Activated CD4-positive, alpha-beta T cell treated with anti-CD3 and anti-CD28 coated beads, Interleukin-10, Interleukin-2, amounts not matched to agents 100 ng/mL and 50 ng/mL, durations not matched to agents 16 hours and 8 hours (primary cell): ENCODE data around the gene TBCK.
"Not testable (repeated sequence)": the region's sequence is repeated elsewhere in the genome, so short reads cannot be mapped to it uniquely, and the experiment has no call there.

Source experiments
- DNase-seq: peaks from one replicate; pipeline ENCODE4 v3.0.0-alpha.2; 2020

The TBCK gene

GRCh38 chr4:106315968-106316772, at the start of gene TBCK, which contains the start of gene AIMP1:
Gene TBCK, minus strand, starts transcription at chr4:106316209. Its CDS starts 7,249 bp downstream, at chr4:106308960.
Gene AIMP1, plus strand, starts transcription at chr4:106316550. Its CDS starts 8,460 bp downstream, at chr4:106325010.
- DNase-seq, result peak; percentile 91

DNA sequence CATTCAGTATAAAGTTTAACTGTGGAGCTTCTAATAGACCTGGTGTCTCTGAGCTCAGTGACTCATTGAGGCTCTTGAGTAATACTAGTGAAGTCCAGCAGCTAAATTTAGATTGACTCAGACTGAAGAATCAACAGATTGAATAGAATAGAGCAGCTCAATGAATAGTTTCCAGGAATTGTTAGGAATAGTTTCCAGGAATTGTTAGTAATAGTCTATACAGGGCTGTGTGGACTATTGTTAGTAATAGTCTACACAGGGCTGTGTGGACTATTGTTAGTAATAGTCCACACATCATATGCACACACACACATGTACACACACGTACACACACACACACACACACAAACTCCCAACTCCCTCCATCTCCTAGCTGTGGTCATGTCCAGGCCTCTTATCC, 49.6 kb upstream of the TBCK start:
- no peak for DNase-seq

DNA sequence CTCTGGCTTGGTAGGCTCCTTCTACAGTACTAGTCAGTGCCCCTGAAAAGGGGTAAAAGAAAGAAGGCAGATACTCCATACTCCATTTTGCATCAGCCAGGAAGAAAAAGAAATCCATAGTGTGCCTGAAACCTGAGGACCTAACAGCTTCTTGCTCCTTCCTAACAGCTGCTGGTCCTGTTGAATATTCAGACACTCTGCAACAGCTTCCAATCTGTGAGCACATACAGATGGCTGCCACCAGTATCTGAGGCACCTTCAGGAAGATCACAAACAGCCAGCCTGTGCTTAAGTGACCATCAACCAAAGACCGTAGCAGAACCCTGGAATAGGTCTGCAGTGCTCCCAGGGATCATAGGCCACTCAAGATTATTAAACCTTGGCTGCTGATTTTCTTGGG, 48.3 kb upstream of the TBCK start:
- DNase-seq, result no peak

DNA sequence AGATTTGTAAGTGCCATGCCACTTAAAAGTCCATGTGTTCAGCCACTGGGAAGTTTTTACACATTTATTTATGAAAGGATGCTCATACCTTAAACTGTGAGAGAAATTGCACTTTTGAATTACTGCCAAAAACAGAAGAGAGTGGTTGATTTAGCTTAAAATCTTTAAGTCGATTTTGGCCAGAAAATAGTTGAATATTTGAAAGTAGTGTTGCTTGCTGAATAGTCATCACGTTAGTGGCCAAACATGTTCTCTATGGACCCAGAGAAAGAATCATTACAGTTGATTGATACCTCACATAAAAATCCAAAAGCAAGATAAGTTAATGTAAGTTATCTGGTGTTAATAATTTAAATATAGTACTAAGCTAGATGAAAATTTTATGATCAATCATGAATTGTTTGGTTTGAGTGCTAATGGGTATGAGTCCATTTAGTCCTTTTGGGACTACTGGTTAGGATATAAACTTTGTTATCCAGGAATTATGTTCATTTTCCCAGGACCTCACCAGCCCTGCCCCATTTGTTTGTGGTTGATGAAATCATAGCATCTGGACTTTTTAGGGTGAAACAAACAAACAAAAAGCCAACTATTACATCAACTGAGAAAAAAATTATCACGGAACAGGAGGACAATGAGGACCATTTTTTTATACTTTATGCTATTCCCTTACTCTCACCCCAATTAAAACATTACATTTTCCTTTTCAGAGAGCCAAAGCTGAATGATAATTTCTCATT, 46.2 kb upstream of the TBCK start:
- DNase-seq, result no peak

GRCh38 chr4:106358899-106359298, 42.9 kb upstream of the TBCK start:
- DNase-seq, result no peak

DNA sequence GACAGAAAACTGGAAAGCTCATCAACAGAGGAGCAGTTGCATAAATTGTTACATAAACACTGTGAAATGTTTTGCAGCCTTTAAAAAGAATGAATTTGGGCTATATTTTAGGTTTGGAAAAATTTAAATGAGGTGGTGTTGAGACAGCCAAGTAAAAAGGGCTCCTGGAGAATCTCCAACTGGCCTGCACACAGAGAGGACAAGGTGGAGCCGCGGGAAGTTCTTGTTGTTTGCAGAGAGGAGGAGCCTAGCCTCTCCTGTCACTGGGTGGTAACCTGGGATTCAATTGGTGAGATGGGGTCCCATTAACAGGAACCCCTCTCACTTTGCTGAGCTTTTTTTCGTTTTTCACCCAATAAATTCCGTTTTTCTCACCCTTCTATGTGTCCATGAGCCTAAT, 39.2 kb upstream of the TBCK start:
- no peak for DNase-seq

DNA sequence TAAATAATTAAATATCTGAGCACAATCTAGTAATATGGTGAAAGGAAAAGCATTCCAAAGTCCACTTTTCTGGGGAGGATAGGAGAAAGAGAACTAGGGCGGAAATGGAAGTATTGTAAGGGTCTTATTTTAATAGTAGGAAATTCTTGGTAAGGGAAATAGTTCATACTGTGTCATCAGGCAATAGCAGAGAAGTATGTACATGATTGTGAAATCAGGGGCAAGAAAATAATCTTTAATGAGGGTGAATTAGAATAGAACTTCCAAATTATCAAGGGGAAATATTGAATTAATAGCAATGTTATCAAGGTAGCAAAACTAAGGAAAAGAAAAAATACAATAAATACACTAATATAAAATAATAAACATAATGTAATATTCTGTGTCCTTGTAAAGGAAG, 37.8 kb upstream of the TBCK start:
- DNase-seq, result no peak

- no peak for DNase-seq
These were observed 35.0 kb upstream of the TBCK start for GRCh38 chr4:106351016-106351415.

DNA sequence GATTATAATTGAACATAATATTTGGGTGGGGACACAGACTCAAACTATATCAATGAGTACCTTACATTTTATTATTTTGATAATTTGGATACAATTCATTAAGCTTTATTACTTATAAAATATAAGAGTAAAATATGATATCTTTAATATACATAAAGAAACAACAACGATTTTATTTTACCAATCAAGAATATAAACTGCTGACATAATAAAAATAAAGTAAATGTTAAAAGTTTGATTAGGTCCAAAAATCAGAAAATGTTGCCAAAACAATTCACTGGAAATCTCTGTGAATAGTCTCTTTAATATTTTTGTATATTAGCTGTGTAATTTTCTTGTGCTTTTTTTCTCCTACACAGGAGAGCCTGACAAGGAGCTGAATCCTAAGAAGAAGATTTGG, 31.2 kb upstream of the TBCK start:
- no peak for DNase-seq

- DNase-seq, result no peak
These were observed 28.6 kb upstream of the TBCK start for GRCh38 chr4:106344647-106344970.

GRCh38 chr4:106343865-106344646, 28.0 kb upstream of the TBCK start:
- no peak for DNase-seq

DNA sequence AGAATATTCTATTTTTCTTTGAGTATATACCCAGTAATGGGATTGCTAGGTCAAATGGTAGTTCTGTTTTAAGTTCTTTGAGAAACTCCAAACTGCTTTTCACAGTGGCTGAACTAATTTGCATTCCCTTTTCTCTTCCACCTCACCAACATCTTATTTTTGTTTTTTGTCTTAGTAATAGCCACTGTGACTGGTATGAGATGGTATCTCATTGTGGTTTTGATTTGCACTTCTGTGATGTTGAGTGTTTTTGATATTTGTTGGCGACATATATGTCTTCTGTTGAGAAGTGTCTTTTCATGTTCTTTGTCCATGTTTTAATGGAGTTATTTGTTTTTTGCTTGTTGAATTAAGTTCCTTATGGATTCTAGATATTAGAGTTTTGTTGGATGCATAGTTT, 24.8 kb upstream of the TBCK start:
- DNase-seq, result peak; percentile 11

GRCh38 chr4:106339431-106339830, 23.4 kb upstream of the TBCK start:
- DNase-seq, result no peak

GRCh38 chr4:106338671-106339070, 22.7 kb upstream of the TBCK start:
- DNase-seq, result no peak

DNA sequence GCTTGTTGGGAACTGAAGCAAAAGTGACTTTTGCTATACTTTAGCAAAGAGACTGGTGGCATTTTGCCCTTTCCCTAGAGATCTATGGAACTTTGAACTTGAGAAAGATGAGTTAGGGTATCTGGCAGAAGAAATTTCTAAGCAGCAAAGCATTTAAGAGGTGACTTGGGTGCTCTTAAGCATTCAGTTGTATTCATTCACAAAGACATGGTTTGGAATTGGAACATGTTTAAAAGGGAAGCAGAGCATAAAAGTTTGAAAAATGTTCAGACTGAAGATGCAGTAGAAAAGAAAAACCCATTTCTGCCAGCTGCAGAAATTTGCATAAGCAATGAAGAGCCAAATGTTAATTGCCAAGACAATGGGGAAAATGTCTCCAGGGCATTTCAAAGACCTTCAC, 21.9 kb upstream of the TBCK start:
- DNase-seq, result no peak

GRCh38 chr4:106336618-106337017, 20.6 kb upstream of the TBCK start:
- no peak for DNase-seq

GRCh38 chr4:106334741-106335470, 18.9 kb upstream of the TBCK start:
- no peak for DNase-seq

GRCh38 chr4:106333186-106333585, 17.2 kb upstream of the TBCK start:
- no peak for DNase-seq

- peak; percentile 43 for DNase-seq
These were observed 13.1 kb upstream of the TBCK start for GRCh38 chr4:106329041-106329618.

DNA sequence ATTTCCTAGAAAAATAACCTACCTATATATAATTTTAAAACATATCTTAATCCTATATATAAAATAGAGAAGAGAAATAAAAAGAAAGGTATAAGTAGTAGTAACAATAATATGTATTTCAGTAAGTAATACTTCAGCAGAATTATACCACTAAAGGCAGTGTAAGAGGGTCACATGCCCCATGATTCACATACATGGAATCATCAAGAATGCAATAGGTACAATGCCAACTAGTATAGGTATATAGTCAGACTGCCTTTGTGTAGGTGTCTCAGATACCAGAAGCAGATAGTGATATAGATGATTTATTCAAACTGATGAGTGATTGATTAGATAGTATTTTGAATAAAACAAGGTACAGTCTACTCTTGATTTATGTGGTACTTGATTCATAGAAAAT, 9.8 kb upstream of the TBCK start:
- DNase-seq, result no peak

DNA sequence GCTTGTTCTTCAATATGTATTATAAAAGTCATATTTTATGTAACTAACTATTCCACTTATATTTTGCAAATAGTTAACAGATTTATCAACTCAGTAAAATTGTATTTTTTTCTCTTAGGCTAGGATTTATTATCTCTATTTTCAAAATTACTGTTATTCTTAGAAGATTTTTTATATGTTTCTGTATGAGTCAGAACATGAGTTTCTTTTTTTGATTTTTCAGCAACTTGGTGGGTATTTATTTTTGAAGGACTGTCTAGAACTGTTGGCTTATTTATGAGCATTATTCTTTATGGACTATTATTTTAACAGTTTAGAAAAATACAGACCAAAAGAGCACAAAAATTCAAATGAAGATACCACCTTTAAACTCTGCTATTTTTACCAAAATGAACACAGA, 7.1 kb upstream of the TBCK start:
- DNase-seq, result peak; percentile 11

DNA sequence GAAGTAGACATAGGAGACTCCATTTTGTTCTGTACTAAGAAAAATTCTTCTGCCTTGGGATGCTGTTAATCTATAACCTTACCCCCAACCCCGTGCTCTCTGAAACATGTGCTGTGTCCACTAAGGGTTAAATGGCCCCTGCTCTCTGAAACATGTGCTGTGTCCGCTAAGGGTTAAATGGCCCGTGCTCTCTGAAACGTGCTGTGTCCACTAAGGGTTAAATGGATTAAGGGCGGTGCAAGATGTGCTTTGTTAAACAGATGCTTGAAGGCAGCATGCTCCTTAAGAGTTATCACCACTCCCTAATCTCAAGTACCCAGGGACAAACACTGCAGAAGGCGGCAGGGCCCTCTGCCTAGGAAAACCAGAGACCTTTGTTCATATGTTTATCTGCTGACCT, 5.8 kb upstream of the TBCK start:
- not testable (repeated sequence) for DNase-seq

DNA sequence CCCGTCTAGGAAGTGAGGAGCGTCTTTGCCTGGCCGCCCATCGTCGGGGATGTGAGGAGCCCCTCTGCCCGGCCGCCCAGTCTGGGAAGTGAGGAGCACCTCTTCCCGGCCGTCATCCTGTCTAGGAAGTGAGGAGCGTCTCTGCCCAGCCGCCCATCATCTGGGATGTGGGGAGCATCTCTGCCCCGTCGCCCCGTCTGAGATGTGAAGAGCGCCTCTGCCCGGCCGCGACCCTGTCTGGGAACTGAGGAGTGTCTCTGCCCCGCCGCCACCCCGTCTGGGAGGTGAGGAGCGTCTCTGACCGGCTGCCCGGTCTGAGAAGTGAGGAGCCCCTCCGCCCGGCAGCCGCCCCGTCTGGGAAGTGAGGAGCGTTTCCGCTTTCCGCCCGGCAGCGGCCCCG, 5.2 kb upstream of the TBCK start:
- not testable (repeated sequence) for DNase-seq
